Epithelial cell of prostate (primary cell): Measurements from ENCODE around the gene TNFRSF25.

Experiments used
- DNase-seq: peaks from one replicate; pipeline ENCODE4 v3.0.0-alpha.2; 2011; ENCODE audit warnings: low read depth, low spot score
- H3K27ac ChIP-seq: fragments of 450-650 bp; 2 replicates; pipeline ENCODE4 v1.5.1; 2017; ENCODE audit warnings: mild to moderate bottlenecking

TNFRSF25 gene

GRCh38 chr1:6489383-6489765 is 23.4 kb upstream of the TNFRSF25 start:
- peak overlapping the region; percentile 100 for H3K27ac ChIP-seq
- no peak for DNase-seq

- peak overlapping the region; percentile 100 for H3K27ac ChIP-seq
- DNase-seq = peak; percentile 84
Measured at GRCh38 chr1:6488602-6489382, 22.8 kb upstream of the TNFRSF25 start.

- DNase-seq = no peak
- H3K27ac ChIP-seq = peak overlapping the region; percentile 100
Measured at GRCh38 chr1:6487804-6488484, 22.0 kb upstream of the TNFRSF25 start.

GRCh38 chr1:6486433-6487011 is 20.5 kb upstream of the TNFRSF25 start:
- peak; percentile 50 for DNase-seq
- peak overlapping the region; percentile 100 for H3K27ac ChIP-seq

GRCh38 chr1:6485168-6486101 is 19.5 kb upstream of the TNFRSF25 start:
- no peak for DNase-seq
- H3K27ac ChIP-seq = peak overlapping the region; percentile 100

GRCh38 chr1:6484826-6485167 is 18.8 kb upstream of the TNFRSF25 start:
- peak overlapping the region; percentile 100 for H3K27ac ChIP-seq
- no peak for DNase-seq

GRCh38 chr1:6483761-6484117 is 17.8 kb upstream of the TNFRSF25 start:
- H3K27ac ChIP-seq = peak overlapping the region; percentile 100
- DNase-seq = no peak

- H3K27ac ChIP-seq = peak overlapping the region; percentile 100
- DNase-seq = no peak
Measured at GRCh38 chr1:6483017-6483760, 17.2 kb upstream of the TNFRSF25 start.

- DNase-seq = no peak
- no peak overlapping the region for H3K27ac ChIP-seq
Measured at GRCh38 chr1:6481820-6482219, 15.8 kb upstream of the TNFRSF25 start.

GRCh38 chr1:6477039-6477820 is 11.3 kb upstream of the TNFRSF25 start:
- no peak for DNase-seq
- H3K27ac ChIP-seq = peak overlapping the region; percentile 42

GRCh38 chr1:6476483-6476882 is 10.5 kb upstream of the TNFRSF25 start:
- peak overlapping the region; percentile 42 for H3K27ac ChIP-seq
- no peak for DNase-seq

GRCh38 chr1:6475381-6476133 is 9.6 kb upstream of the TNFRSF25 start:
- no peak for DNase-seq
- H3K27ac ChIP-seq = peak overlapping the region; percentile 42

- DNase-seq = no peak
- no peak overlapping the region for H3K27ac ChIP-seq
Measured at GRCh38 chr1:6474815-6475282, 8.9 kb upstream of the TNFRSF25 start.

GRCh38 chr1:6473974-6474814 is 8.2 kb upstream of the TNFRSF25 start:
- no peak for DNase-seq
- no peak overlapping the region for H3K27ac ChIP-seq

- no peak for DNase-seq
- peak overlapping the region; percentile 61 for H3K27ac ChIP-seq
Measured at GRCh38 chr1:6473156-6473555, 7.2 kb upstream of the TNFRSF25 start.

- peak overlapping the region; percentile 61 for H3K27ac ChIP-seq
- DNase-seq = no peak
Measured at GRCh38 chr1:6472391-6472790, 6.4 kb upstream of the TNFRSF25 start.

- DNase-seq = peak; percentile 65
- H3K27ac ChIP-seq = peak overlapping the region; percentile 61
Measured at GRCh38 chr1:6471970-6472368, 6.0 kb upstream of the TNFRSF25 start.
